NCI-H2227 (cell line): ENCODE measurements around the gene ABCG5.
A peak's percentile ranks its signal among the peaks of the same experiment; 100 is the strongest.

Experiments
- DNase-seq: peaks from one replicate; lab custom pipeline; 2025; ENCODE audit not compliant: unreplicated experiment; lab: John Stamatoyannopoulos, UW

ABCG5 gene

GRCh38 chr2:43842866-43843226, 4.2 kb upstream of the ABCG5 start:
- no peak for DNase-seq

DNA sequence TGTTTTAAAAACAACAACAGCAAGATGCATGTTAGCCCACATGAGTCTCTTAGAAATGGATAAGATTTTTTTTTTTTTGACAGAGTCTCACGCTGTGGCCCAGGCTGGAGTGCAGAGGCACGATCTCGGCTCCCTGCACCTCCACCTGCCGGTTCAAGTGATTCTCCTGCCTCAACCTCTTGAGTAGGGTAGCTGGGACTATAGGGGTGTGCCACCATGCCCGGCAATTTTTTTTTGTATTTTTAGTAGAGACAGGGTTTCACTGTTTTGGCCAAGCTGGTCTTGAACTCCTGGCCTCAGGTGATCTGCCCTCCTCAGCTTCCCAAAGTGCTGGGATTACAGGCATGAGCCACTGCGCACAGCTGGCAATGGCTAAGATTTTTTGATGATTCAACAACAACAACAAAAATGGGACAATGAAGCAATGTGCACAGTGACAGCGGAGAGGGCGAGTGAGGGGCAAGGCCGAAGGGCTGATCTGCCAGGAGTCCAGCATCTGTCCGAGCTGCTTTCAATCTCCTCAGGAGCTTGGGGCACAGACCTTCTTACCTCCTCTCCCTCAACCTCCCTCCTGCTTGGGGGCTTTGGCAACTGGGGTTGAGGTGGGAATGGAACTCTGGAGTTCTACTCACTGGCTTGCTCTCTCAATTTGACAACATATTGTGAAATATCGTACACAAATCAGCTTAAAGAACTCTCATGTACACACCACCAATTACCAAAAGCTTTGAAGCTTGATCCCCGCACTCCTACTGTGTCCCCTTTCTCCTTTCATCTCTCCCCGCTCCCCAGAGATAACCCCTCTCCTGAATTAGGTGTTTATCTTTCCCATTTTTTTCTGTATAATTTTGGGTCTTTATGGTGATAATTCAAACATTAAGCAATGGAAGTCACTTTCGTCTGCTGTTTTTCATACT, 3.6 kb upstream of the ABCG5 start:
- DNase-seq: no peak

DNA sequence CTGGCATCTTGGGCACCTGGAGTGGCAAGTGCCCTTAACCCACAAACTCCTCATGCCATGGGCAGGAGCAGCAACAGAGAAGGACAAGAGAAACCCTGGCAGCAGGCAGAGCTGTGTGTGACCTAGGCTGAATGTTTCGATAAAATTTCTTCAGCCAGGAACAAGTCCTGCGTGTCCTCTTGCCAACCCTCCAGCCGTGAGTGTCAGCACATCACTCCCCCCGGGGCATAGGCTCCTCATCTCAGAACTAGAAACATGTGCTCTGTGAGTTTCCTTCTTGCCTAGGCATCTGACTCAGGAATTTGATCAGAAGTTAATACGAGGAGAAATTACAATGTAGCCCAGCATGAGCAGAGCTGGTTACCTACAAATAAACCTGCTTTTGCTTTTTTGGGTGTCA, 2.3 kb upstream of the ABCG5 start:
- no peak for DNase-seq

- DNase-seq: no peak
Observed at GRCh38 chr2:43839776-43840564, 1.3 kb upstream of the ABCG5 start.

DNA sequence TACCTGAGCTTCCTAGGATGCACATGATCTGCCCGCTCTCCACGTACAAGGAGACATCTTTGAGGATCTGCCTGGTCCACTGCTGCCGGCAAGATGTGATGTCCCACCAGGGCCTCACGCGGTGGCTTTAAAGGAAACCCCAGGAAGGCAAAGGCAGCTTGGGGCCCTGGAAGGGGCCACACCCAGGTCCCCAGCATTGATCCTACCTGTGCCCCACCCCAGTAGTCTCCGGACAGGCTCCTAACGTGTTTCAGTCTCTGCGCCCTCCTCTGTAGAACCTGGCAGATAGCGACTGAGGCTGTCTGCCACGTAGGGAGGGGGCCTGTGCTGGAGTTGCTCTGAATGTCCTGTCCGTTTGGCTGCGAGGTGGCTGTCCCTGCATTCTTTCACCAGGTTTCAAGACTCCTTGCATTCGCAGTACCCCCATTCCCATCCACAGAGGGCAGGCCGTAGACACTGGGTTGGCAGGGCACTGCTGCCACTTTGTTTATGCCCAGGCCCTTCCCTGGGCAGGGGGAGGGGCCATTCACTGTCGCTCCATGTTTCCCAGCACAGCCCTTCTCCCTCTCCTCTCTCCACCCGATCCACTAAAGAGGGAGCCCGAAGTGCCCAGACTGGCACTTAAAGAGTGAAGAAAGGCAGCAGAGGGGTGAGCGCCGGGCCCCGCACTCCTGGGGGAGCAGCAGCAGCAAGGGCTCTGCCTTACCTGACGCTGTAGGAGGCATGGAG, 644 bp downstream of the ABCG5 start:
- DNase-seq: no peak

DNA sequence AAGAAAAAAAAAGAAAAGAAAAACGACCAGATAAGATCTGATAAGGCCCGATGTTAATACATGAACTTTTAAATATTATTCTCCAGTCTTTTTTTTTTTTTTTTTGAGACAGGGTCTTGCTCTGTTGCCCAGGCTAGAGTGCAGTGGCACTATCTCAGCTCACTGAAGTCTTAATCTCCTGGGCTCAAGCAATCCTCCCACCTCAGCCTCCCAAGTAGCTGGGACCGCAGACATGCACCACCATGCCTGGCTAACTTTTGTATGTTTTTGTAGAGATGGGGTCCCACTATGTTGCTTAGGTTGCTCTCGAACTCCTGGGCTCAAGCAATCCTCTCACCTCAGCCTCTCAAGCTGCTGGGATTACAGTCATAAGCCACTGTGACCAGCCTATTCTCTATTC, 1.6 kb downstream of the ABCG5 start:
- DNase-seq: no peak

- DNase-seq: no peak
Observed at GRCh38 chr2:43832457-43832856, 6.2 kb downstream of the ABCG5 start.

- peak; percentile 29 for DNase-seq
Observed at GRCh38 chr2:43831543-43832294, 6.9 kb downstream of the ABCG5 start.

DNA sequence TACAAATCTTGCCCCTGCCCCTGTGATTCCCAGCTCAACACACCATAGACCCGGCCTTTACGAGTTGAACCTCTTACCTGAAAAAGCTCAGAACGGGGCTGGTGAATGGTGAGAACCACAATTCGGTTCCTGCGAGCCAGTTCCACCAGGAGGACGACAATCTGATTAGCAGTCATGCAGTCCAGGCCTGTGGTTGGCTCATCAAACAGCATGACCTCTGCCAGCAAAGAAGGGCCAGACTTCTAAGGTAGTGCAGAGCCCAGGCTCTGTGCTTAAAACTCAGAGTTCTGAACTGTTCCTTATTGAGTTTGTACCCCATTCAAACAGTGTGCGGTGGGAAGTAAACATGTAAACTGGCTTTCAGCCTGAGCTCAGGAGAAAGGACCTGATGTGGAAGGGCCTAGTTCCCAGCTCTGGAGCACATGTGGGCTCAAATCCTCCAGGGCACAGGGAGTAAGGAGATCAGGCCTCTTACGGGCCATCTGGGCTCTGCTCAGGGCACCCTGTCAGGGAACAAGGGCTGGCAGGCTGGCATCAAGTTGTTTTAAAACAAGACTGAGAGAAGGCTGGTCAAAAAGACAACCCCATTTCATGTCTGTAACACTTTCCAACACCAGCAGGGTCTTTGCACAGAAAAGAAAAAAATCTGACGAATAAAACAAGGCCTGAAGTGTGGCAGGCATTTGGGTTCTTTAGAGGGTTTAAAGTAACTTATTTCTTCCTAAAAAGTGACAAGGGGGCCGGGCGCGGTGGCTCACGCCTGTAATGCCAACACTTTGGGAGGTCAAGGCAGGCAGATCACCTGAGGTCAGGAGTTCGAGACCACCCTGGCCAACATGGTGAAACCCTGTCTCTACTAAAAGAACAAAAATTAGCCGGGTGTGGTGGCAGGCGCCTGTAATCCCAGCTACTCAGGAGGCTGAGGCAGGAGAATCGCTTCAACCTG, 12.1 kb downstream of the ABCG5 start:
- DNase-seq: no peak

GRCh38 chr2:43825841-43826240, 12.8 kb downstream of the ABCG5 start:
- DNase-seq: no peak

DNA sequence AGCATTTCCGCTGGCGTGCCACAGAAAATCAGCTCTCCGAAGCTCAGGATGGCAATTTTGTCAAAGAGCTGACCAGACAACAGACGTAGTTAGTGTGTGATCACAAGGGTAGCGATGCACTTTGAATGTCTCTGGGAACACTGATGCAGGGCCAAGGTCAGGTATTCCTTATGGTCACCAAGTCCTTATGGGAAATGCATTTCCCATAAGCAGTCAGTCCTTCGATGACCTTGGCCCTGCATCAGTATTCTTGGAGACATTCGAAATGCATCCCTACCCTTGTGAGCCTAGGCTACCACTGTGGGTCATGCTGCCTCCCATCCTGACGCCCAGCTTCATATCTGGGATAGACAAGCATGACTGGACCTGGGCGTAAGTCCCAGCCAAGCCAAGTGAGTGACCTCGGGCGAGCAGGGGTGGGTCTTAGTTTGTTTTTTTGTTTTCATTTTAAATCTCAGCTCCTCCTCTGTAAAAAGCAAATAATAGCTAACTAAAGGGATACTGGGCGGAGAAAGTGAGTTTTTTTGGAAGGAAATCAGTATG, 13.6 kb downstream of the ABCG5 start:
- DNase-seq: no peak

DNA sequence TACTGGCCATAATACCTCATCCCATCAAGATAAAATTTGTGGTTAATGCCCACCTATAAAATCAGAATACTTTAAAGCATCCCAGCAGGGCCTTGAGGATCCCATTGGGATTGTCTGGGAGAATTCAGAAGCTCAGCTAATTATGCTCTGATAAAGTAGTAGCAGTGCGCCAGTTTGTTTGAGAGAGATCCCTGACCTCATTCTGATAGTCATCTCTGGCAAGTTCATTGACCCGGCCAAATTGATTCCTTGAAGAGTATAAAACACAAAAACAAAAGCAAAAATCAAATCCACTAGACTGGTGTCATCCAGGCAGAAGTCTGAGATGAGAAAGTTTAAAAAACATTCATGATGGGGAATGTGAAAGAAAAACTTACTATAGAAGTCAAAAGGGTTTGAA, 14.1 kb downstream of the ABCG5 start:
- DNase-seq: no peak

GRCh38 chr2:43823751-43824150, 14.9 kb downstream of the ABCG5 start:
- no peak for DNase-seq

- DNase-seq: no peak
Observed at GRCh38 chr2:43822839-43823238, 15.8 kb downstream of the ABCG5 start.

DNA sequence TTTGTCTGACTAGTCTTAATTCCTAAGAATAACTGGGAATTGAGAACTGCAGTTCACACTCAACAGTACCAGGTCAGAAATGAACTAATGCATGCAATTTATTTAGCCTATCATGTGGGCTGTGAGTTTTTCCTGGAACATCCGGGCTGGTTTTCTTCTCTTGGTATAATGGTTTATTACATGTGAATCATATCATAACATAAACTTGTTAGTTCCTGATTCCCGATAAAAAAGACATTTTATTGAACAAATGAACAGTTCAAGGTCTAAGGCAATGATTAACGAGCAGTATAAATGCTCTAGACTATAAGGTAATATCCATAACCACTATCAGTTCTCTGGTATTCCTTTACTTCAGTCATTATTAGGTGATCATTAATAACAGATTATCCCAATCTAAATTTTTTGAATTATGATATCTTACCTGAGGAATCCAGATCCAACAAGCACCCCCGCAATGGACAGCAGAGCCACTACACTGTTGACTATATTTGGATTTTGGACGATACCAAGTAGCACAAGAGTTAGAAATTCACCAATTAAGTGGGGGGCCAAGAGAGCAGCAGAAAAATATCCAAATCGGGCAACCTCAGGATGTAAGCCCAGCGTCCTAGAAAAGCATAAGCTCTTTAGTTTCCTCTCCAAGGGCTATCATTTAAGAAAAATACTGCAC, 19.0 kb downstream of the ABCG5 start:
- DNase-seq: no peak

- no peak for DNase-seq
Observed at GRCh38 chr2:43818761-43819160, 19.9 kb downstream of the ABCG5 start.

GRCh38 chr2:43814711-43815110, 23.9 kb downstream of the ABCG5 start:
- no peak for DNase-seq

DNA sequence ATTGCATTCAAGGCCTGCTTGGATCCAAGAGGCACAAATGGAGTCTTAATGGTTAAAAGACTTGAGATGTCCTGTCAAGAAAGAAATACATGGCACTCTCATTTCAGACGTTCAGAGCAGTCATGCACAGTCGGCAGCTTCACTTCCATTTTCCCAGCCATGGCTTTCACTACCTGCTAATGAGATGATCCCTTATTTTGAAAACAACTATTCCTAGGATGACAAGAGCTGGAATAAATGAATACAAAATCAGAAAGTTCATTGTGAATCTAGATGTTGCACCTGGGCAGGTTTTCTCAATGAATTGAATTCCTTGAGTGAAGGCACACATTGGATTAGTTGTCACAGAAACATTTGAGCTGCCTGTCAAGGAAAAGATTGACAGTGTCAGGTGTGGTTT, 25.7 kb downstream of the ABCG5 start:
- DNase-seq: no peak

- DNase-seq: no peak
Observed at GRCh38 chr2:43812006-43812405, 26.6 kb downstream of the ABCG5 start.
